MCF 10A (cell line): ENCODE results near the gene CAPN9. TPM values are rescaled to one million over a fixed set of nuclear protein-coding genes. Genes with fewer than 3 reads are reported as not detected.

Experiments
- BruUV-seq: library from RNA; stranded (reverse); fragments of 400-500 nt; replicated peaks from 2 replicates; lab custom pipeline; 2021; lab: Mats Ljungman, UMichigan
- CTCF ChIA-PET: fragments of 300-600 bp; sonication (Branson Sonifier 250); formaldehyde crosslinking; extraction: SDS; loops from one replicate; lab custom pipeline; 2021; ENCODE audit warnings: antibody characterized with exemption, inconsistent platforms; lab: Yijun Ruan, JAX
- POLR2A ChIA-PET: fragments of 300-600, 350-650 bp; sonication (Branson Sonifier 250); formaldehyde crosslinking; extraction: SDS; loops from one replicate; lab custom pipeline; 2020; ENCODE audit warnings: antibody characterized with exemption, inconsistent platforms; lab: Yijun Ruan, JAX
- DNase-seq: peaks from one replicate; pipeline ENCODE4 v3.0.0-alpha.2; 2018; ENCODE audit not compliant: unreplicated experiment
- H3K27ac Mint-ChIP-seq: one replicate; pipeline ENCODE4 v1.8.0; 2022; ENCODE audit warnings: mild to moderate bottlenecking, low read depth, mixed read lengths; ENCODE audit not compliant: unreplicated experiment
- H3K27me3 Mint-ChIP-seq: one replicate; pipeline ENCODE4 v1.8.0; 2022; ENCODE audit warnings: mixed read lengths; ENCODE audit not compliant: insufficient read depth, unreplicated experiment
- H3K36me3 Mint-ChIP-seq: one replicate; pipeline ENCODE4 v1.8.0; 2022; ENCODE audit warnings: mild to moderate bottlenecking, moderate library complexity, mixed read lengths; ENCODE audit not compliant: insufficient read depth, unreplicated experiment
- H3K4me1 Mint-ChIP-seq: one replicate; pipeline ENCODE4 v1.8.0; 2022; ENCODE audit warnings: mixed read lengths; ENCODE audit not compliant: insufficient read depth, unreplicated experiment
- H3K4me3 Mint-ChIP-seq: one replicate; pipeline ENCODE4 v1.8.0; 2022; ENCODE audit warnings: mild to moderate bottlenecking, moderate library complexity, mixed read lengths; ENCODE audit not compliant: unreplicated experiment
- H3K9me3 Mint-ChIP-seq: one replicate; pipeline ENCODE4 v1.8.0; 2022; ENCODE audit warnings: mixed read lengths; ENCODE audit not compliant: unreplicated experiment
- CTCF ChIP-seq: fragments of 200-600 bp; IDR thresholded peaks from one replicate; pipeline ENCODE4 v1.8.0; 2022; ENCODE audit warnings: antibody characterized with exemption, mild to moderate bottlenecking; ENCODE audit not compliant: unreplicated experiment
- intact Hi-C: fragments of 100-400 bp; cut with micrococcal nuclease; formaldehyde crosslinking; loops from 2 replicates; pipeline ENCODE4 v1.14.1; 2022
- total RNA-seq: library from RNA; stranded (reverse); gene quantifications from 2 replicates; pipeline ENCODE4 v1.2.3, GENCODE V29; 2022

CAPN9 gene
- total RNA-seq, 1 experiment from 2014 or later: not detected

DNA sequence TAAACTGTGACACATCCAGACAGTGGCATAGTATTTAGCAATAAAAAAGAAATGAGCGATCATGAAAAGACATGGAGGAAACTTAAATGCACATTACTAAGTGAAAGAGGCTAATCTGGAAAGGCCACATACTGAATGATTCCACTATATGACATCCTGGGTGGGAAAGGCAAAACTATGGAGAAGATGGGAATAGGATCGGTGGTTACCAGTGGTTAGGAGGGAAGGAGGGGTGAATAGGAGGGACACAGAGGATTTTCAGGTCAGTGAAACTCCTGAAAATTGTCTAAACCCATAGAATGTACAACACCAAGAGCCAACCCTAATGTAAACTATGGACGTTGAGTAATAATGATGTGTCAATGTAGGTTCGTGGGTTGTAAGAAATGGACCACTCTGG lies 47.1 kb upstream of the CAPN9 start:
- ChIA-PET POLR2A (no interaction called here), CTCF (no interaction called here)
- Mint-ChIP-seq H3K9me3 (no peaks in the 10 kb centered on the region), H3K36me3 (no peaks in the 10 kb centered on the region), H3K4me3 (no peak overlapping the region), H3K27ac (no peak overlapping the region), H3K27me3 (peaks cover 14% of the 10 kb centered on the region), H3K4me1 (no peaks in the 10 kb centered on the region)
- no peak for TF ChIP-seq CTCF
- DNase-seq: no peak
- BruUV-seq: no TSS peak
- intact Hi-C loops: no loop called here

DNA sequence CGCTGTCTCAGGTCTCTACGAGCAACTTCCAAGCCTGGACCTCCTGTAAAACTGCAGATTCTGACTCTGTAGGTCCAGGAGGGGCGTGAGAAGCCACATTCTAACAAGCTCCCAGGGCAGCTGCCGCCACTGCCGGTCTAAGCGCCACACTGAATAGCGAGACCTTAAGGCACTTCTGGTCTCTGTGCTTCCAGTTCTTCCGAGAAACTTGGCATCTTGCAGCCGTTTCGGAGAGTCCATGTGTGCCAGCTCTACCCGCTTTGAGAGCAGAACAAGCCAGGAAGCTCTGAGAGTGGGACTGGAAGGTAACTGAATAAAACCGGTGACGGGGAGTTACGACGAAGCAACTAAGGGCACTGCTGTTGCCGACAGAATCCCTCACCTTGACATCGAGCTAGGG lies 45.8 kb upstream of the CAPN9 start:
- peaks cover 14% of the 10 kb centered on the region for H3K27me3 Mint-ChIP-seq
- no peak for TF ChIP-seq CTCF
- ChIA-PET POLR2A (interaction anchor here (1.0 kb wide), 1 partner anchor 59 kb away, joined by 3 read pairs; the partner anchor contains the start of gene COG2), CTCF (no interaction called here)
- no peak for DNase-seq
- intact Hi-C loops: no loop called here
- no peaks in the 10 kb centered on the region for H3K9me3 Mint-ChIP-seq
- no peaks in the 10 kb centered on the region for H3K4me1 Mint-ChIP-seq
- no peaks in the 10 kb centered on the region for H3K36me3 Mint-ChIP-seq
- no TSS peak for BruUV-seq
- H3K4me3 Mint-ChIP-seq: no peak overlapping the region
- H3K27ac Mint-ChIP-seq: no peak overlapping the region

- TF ChIP-seq CTCF: no peak
- Mint-ChIP-seq H3K4me1 (no peaks in the 10 kb centered on the region), H3K9me3 (no peaks in the 10 kb centered on the region), H3K36me3 (no peaks in the 10 kb centered on the region), H3K4me3 (no peak overlapping the region), H3K27me3 (peaks cover 14% of the 10 kb centered on the region), H3K27ac (no peak overlapping the region)
- ChIA-PET CTCF (interaction anchor here (0.6 kb wide), 1 partner anchor 17 kb away, joined by 3 read pairs; no protein-coding TSS in a partner anchor), POLR2A (interaction anchor here (0.7 to 1.0 kb wide), 2 partner anchors 59 to 350 kb away, joined by 3 read pairs; partner anchors contain the start of gene COG2)
- no TSS peak for BruUV-seq
- no peak for DNase-seq
- intact Hi-C loops: no loop called here
These were observed 45.1 kb upstream of the CAPN9 start for GRCh38 chr1:230701895-230702768.

DNA sequence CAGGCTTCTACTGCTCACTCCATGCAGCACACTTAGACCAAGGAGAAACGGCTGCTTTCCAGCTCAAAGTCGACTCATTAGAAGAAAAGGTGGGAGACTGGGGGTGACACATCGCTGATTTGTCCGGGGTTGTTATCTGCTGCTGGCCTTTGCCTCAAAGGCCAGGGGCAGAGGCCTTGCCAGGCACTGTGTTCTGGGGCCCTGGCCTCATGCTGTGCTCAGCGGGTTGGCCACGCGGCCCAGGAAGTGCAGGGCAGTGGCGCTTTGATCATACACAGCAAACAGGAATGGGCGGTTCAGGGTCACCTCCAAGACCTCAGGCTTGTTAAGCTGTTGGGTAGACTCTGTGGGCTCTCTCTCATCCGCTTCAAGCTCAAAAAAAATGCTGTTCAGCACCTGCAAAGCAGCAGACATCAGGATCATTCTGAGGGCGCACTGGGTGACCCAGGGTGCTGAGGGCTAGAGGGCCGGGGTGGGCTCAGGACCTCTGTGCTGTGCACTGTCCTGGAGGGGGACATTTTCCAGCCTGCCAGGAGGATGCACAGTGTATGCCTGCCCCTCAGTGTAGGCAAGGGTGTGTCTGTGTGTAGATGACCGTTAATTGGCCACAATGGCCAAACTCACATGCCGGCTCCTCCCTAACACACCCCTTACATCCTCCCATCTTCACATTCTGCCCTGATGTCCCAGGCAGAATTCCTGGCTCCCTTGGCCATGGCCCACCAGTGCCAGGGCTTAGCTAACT lies 44.1 kb upstream of the CAPN9 start:
- CTCF ChIA-PET: interaction anchor here (0.6 kb wide), 2 partner anchors 16 to 350 kb away, joined by 3 read pairs; no protein-coding TSS in a partner anchor

More for the DNA sequence above, 44.1 kb upstream of the CAPN9 start:
- Mint-ChIP-seq H3K27ac (no peak overlapping the region), H3K4me1 (no peaks in the 10 kb centered on the region), H3K27me3 (peaks cover 14% of the 10 kb centered on the region), H3K9me3 (no peaks in the 10 kb centered on the region), H3K36me3 (no peaks in the 10 kb centered on the region), H3K4me3 (no peak overlapping the region)
- no TSS peak for BruUV-seq
- no peak for DNase-seq
- no peak for TF ChIP-seq CTCF
- intact Hi-C loops: no loop called here
- POLR2A ChIA-PET: no interaction called here
